Endothelial cell of umbilical vein (primary cell): ENCODE measurements around the gene USH2A.

Experiments used
- CTCF ChIP-seq, 2 donors: IDR thresholded peaks; 1 replicate in 1 of 2; 2 replicates in 1 of 2; pipeline ENCODE4 v1.5.1; 2011; ENCODE audit warnings: low read length in 2 of 2, mild to moderate bottlenecking in 2 of 2, moderate library complexity in 2 of 2, control low read depth in 1 of 2, inconsistent platforms in 1 of 2, low read depth in 1 of 2; ENCODE audit not compliant: insufficient read depth in 1 of 2; ENCODE audit errors: extremely low read depth in 1 of 2
- EZH2 ChIP-seq: IDR thresholded peaks from 2 replicates; pipeline ENCODE4 v1.6.1; 2012; ENCODE audit warnings: borderline replicate concordance, low read depth, mild to moderate bottlenecking, moderate library complexity, low read length, inconsistent platforms; ENCODE audit not compliant: severe bottlenecking
- GATA2 ChIP-seq: IDR thresholded peaks from 2 replicates; pipeline ENCODE4 v1.7.0; 2011; ENCODE audit warnings: low read depth, mild to moderate bottlenecking, moderate library complexity, mixed read lengths, low read length; ENCODE audit not compliant: insufficient read length, insufficient read depth
- MAX ChIP-seq: IDR thresholded peaks from 2 replicates; pipeline ENCODE4 v1.6.1; 2011; ENCODE audit not compliant: insufficient read depth, insufficient read length
- POLR2A ChIP-seq: IDR thresholded peaks from 2 replicates; pipeline ENCODE4 v1.6.1; 2012; ENCODE audit warnings: low read depth, mild to moderate bottlenecking, control low read depth, low read length
- POLR2AphosphoS5 ChIP-seq: IDR thresholded peaks from 2 replicates; pipeline ENCODE4 v1.6.1; 2012; ENCODE audit warnings: low read depth, mild to moderate bottlenecking, control low read depth, low read length, moderate library complexity; ENCODE audit not compliant: insufficient read depth

- no peak for TF ChIP-seq POLR2A
- TF ChIP-seq EZH2: no peak
- TF ChIP-seq GATA2: no peak
- TF ChIP-seq MAX: no peak
- TF ChIP-seq POLR2AphosphoS5: no peak
- no peak for TF ChIP-seq CTCF (IDR thresholded peaks at IDR 0.05; ENCODE audit: extremely low read depth in 1 of 2, insufficient read depth in 1 of 2, low read depth in 1 of 2, low read length in 2 of 2)
These were observed 41.2 kb upstream of the USH2A start for GRCh38 chr1:216464489-216464888.
